SK-MEL-5 (cell line): ENCODE data around the gene TXNDC2. TPM values are rescaled to one million over a fixed set of nuclear protein-coding genes. Genes with fewer than 3 reads are reported as not detected.
"Not testable (repeated sequence)": the region's sequence is repeated elsewhere in the genome, so short reads cannot be mapped to it uniquely, and the experiment has no call there.

Experiments
- DNase-seq: peaks from one replicate; pipeline ENCODE4 v3.0.0-alpha.2; 2016; ENCODE audit warnings: low read depth, low spot score
- in situ Hi-C: cut with HindIII; loops from 2 replicates; pipeline ENCODE4 v1.10.0; 2016; ENCODE audit warnings: low sequenced_read_pairs, high pct_unique_total_duplicates, low pct_unique_long_range_greater_than_20kb
- total RNA-seq: library from RNA; depleted of rRNA; stranded (reverse); fragments of >200 nt; shearing (Covaris generic); gene quantifications from 2 replicates; pipeline ENCODE4 v1.2.3, GENCODE V29; 2014

TXNDC2 gene
- total RNA-seq, 1 experiment from 2014 or later = not detected

GRCh38 chr18:9900699-9901098 is 14.9 kb downstream of the TXNDC2 start:
- DNase-seq = no peak
- in situ Hi-C loops = no loop called here

DNA sequence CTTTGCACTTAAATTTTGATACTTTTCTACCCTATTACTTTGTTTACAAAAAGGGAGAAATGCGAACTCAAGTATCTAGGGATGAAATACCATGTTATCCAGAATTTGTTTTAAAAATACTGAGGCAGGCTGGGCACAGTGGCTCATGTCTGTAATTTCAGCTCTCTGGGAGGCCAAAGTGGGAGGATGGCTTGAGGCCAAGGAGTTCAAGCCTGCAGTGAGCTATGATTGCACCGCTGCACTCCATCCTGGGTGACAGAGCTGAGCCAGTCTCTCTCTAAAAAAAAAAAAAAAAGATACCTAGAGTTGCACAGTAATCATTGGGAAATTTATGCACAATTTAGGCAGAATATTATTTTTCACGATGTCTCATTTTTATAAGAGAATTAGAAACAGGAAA is 15.6 kb downstream of the TXNDC2 start:
- in situ Hi-C loops = no loop called here
- DNase-seq = no peak

GRCh38 chr18:9902264-9902663 is 16.5 kb downstream of the TXNDC2 start:
- in situ Hi-C loops = not testable (repeated sequence)

DNA sequence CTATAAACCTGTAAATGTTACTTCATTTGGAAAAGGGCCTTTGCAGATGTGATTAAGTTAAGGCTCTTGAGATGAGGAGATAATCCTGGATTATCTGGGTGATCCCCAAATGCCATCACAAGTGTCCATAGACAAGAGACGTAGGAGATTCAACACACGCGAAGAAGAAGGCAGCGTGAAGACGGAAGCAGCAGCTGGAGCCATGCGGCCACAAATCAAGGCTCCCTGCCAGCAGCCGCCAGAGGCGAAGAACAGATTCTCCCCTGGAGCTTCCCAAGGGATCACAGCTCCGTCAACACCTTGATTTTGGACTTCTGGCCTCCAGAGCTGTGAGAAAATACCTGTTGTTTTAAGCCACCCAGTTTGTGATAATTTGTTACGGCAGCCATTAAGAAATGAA is 17.1 kb downstream of the TXNDC2 start:
- DNase-seq = no peak
- in situ Hi-C loops = no loop called here

More at GRCh38 chr18:9902264-9902663, 16.5 kb downstream of the TXNDC2 start:
- not testable (repeated sequence) for DNase-seq

DNA sequence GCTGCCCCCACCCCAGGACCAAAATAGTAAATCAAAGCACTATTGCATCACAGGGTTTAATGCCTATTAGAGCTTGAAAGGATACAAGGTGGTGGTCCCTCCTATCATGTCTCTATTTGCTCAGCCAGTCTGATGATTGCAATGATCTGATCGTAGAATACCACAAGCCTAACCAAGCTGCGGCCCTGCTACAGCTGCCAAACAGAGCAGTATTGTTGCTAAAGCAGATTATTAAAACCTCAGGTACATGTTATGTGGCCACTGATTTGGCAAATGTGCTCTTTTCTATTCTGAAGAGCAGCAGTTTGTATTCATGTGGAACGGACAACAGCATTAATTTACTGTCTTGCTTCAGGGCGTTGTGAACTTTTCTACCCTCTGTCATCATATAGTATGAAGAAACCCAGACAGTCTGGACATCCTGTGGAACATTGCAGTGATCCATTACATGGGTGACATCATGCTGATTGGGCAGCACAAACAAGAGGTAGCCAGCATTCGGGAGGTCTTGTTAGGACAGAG is 19.7 kb downstream of the TXNDC2 start:
- in situ Hi-C loops = no loop called here
- DNase-seq = no peak

DNA sequence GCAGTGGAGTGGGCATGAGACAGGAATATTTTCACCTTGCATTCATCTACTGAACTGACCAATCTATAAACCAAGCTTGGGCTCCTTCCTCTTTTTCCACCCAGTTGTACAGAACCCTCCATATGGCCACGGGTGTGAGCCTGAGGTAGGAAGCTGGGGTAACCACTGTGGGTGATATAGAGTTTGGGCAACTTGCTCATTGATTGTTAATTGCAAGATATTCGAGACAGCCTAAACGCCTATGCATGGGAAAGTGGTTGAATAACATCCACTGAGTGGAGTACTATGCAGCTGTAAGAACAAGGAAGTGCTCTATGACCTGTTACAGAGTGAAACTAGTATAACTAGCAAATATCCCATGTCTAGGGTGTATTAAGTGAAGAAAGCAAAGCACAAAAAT is 20.7 kb downstream of the TXNDC2 start:
- in situ Hi-C loops = no loop called here
- DNase-seq = no peak

DNA sequence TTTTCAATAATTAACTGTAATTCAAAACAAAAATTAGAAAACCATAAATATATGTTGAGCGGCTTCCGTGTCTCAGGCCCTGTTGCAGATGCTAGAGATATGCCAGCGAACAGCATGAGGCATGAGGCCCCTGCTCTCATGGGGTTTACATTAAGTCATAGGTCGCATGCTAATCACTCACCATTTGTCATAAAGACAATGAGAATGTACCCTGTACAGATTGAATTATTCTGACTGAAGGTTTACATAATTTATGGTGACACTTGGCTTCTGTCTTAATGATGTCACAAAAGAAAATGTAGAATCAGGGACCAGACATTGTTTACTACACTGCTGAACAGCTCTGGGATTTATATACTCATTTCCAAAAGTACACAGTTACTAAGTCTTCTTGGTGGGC is 22.1 kb downstream of the TXNDC2 start:
- DNase-seq = no peak
- in situ Hi-C loops = no loop called here

- DNase-seq = no peak
- in situ Hi-C loops = no loop called here
Measured at GRCh38 chr18:9910071-9910470, 24.3 kb downstream of the TXNDC2 start.

- no peak for DNase-seq
- in situ Hi-C loops = no loop called here
Measured at GRCh38 chr18:9910661-9911060, 24.9 kb downstream of the TXNDC2 start.

GRCh38 chr18:9911226-9911625 is 25.5 kb downstream of the TXNDC2 start:
- no peak for DNase-seq
- in situ Hi-C loops = no loop called here

DNA sequence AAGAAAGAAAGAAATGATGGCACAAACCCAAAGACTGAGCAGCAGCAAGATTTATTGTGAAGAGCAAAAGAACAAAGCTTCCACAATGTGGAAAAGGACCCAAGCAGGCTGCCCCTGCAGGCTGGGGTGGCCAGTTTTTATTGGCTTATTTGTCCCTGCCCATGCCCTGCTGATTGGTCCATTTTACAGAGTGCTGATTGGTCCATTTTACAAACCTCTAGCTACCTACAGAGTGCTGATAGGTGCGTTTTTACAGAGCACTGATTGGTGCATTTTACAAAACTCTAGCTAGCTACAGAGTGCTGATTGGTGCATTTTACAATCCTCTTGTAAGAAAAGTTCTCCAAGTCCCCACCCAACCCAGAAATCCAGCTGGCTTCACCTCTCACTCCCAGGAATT is 26.5 kb downstream of the TXNDC2 start:
- DNase-seq = peak; percentile 22
- in situ Hi-C loops = not testable (repeated sequence)

- in situ Hi-C loops = no loop called here
- no peak for DNase-seq
Measured at GRCh38 chr18:9913151-9913525, 27.4 kb downstream of the TXNDC2 start.

DNA sequence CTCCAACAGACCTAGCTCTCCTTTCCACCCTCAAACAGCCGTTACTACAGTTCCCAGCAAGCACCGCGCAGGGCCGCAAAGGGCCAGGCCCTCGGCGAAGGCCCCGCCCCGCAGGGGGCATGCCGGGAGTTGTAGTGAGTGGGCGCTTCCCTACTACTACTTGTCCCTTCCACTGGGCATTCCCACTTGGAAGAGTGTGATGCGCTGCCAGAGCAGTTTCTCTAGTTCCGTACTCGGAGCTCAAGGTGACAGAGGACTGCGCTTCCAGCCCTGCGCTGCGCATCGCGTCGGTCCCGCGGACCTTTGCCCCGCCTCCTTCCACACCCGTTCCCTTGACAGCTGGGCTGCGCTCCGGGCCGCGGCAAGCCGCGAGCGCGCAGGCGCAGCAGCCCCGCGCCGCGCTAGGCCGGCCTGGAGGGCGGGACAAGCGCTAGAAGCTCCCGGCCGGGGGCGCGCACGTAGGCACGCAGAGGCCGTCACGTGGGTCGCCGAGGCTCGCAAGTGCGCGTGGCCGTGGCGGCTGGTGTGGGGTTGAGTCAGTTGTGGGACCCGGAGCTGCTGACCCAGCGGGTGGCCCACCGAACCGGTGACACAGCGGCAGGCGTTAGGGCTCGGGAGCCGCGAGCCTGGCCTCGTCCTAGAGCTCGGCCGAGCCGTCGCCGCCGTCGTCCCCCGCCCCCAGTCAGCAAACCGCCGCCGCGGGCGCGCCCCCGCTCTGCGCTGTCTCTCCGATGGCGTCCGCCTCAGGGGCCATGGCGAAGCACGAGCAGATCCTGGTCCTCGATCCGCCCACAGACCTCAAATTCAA is 28.0 kb downstream of the TXNDC2 start, which contains the start of gene VAPA:
Gene VAPA, plus strand, starts transcription at position 491 of the 808 bp plus-strand sequence. Its CDS starts 241 bp downstream, at position 732.
- in situ Hi-C loops = no loop called here
- DNase-seq = peak; percentile 91

DNA sequence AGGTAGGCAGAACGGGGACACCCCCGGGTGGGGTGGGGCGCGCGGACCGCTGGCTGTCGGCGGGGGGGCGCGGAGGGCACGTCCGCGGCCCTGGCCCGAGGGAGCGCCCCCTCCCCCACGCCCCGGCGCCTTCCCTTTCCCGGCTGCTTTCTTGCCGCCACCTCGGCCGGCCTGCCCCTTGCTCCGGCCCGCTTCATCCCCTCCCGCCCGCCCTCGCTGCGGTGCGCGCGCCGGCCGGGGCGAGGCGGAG is 28.5 kb downstream of the TXNDC2 start:
- DNase-seq = no peak
- in situ Hi-C loops = no loop called here

DNA sequence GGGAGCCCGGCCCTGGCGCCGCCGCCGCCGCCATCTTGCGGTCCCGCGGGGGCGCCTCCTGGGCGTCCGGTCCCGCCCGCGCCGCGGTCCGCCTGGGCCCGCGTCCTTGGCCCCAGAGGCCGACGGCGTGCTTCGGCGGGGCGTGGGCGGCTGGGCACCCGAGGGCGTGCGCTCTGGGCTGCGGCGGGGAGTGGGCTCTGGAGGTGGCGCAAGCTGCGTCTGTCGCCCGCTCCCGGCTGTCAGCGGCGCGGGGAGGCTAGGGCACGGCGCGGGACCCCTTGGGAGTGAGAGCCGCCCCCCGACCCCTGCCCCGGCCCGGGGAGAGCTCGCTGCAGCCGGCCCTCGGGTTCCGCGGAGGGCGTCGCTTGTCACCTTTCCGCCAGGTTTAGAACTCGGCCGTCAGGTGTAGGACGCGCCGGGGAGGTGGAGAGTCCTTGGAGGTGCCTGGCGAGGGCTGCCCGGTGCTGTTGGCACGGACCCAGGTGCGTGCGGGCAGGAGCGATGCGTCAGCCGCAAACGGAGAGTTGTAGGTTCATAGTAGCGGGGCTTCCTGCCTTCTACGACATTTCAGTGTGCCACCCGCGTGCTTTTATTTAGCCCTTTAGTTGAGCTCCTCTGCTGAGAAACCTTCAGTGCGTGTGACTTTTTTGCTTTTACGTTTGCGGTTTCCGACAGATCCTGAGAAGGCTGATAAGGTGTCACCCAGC is 29.0 kb downstream of the TXNDC2 start:
- DNase-seq = peak; percentile 71
- in situ Hi-C loops = no loop called here

DNA sequence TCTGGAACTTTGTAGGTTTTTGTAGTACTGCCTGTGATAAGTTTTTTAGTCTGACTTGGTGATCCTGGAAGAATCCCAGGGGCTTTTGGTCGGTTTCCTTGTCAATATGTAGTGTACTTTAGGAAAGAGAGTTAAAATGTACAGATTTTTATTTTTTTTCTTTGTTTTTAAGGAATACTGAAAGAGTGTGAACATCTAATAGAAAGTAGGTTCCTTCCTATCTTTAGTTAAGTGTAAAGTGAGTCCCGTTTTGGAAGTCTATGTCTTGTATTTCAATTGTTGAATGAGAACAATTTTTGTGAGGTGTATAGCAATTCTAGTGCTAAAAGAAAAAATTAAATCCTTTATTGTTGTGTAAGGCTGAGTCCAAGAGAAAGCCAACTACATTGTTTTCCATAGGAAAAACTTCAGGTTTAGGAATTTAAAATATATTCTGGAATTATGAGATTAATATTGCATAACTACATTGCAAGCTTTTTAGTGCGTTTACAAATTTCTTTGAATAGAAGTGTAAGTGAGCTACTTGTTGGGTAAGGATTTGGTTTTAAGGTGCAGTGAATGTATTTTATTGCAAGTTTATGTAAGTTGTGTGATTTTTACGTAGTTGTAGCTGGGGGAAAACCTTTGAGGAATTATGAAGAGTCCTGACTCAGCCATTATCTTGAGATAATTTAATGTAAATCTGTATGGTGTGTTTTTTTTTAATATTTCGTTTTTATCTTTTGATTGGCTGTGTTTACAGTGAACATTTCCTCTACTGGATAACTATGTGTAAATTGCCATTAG is 29.7 kb downstream of the TXNDC2 start:
- DNase-seq = no peak
- in situ Hi-C loops = no loop called here

DNA sequence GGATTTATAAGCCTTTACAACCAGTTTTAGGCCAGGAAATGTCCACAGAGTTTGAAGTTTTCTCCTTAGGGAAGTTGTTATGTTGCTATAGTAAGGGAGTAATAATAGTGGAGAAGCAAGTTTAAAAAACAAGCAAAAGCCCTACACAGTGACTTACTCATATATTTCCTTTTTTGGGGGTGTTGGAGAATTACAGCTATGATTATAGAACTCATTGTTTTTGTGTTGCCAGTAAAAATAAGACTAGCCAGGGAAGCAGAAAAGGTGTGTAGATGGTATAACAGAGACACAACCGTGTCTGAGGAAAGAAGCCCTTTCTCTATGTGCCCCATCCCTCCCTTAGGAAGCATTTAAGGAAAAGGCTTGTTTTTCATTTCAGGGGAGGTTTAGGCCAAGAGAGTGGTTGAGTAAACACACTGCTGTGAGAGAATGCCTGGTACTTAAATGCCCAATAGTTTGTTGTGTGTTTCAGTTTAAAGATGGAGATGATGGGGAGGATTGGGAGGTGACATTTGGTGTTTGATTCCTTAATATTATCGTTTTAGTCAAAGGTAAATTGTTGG is 30.4 kb downstream of the TXNDC2 start:
- in situ Hi-C loops = no loop called here
- no peak for DNase-seq

GRCh38 chr18:9916808-9917207 is 31.0 kb downstream of the TXNDC2 start:
- in situ Hi-C loops = no loop called here

More at GRCh38 chr18:9916808-9917207, 31.0 kb downstream of the TXNDC2 start:
- DNase-seq = no peak
